Activated naive CD4-positive, alpha-beta T cell treated with anti-CD3 and anti-CD28 coated beads, Interleukin-2, amount 50 U/mL, for 16 hours (primary cell): ENCODE data around the gene RHBDF2.
"Not testable (repeated sequence)": the region's sequence is repeated elsewhere in the genome, so short reads cannot be mapped to it uniquely, and the experiment has no call there.

Source experiments
- DNase-seq: peaks from one replicate; pipeline ENCODE4 v3.0.0-alpha.2; 2020

Gene RHBDF2

GRCh38 chr17:76523084-76524037, 22.1 kb upstream of the RHBDF2 start:
- peak; percentile 79 for DNase-seq

GRCh38 chr17:76521683-76522082, 20.5 kb upstream of the RHBDF2 start:
- DNase-seq = not testable (repeated sequence)

GRCh38 chr17:76521262-76521661, 20.0 kb upstream of the RHBDF2 start:
- no peak for DNase-seq

- no peak for DNase-seq
These were observed 18.1 kb upstream of the RHBDF2 start for GRCh38 chr17:76519048-76519966.

GRCh38 chr17:76517638-76518038, 16.4 kb upstream of the RHBDF2 start:
- DNase-seq = no peak

GRCh38 chr17:76515274-76515949, 14.2 kb upstream of the RHBDF2 start:
- DNase-seq = peak; percentile 70

- DNase-seq = not testable (repeated sequence)
These were observed 13.1 kb upstream of the RHBDF2 start for GRCh38 chr17:76514355-76514754.

- DNase-seq = no peak
These were observed 12.1 kb upstream of the RHBDF2 start for GRCh38 chr17:76513306-76513692.

- no peak for DNase-seq
These were observed 11.4 kb upstream of the RHBDF2 start for GRCh38 chr17:76512366-76513305.

GRCh38 chr17:76511668-76512365, 10.6 kb upstream of the RHBDF2 start:
- DNase-seq = no peak

GRCh38 chr17:76510831-76511244, 9.6 kb upstream of the RHBDF2 start:
- DNase-seq = no peak

- DNase-seq = not testable (repeated sequence)
These were observed 7.3 kb upstream of the RHBDF2 start for GRCh38 chr17:76508472-76509063.

GRCh38 chr17:76506408-76507345, 5.5 kb upstream of the RHBDF2 start:
- DNase-seq = peak; percentile 85

GRCh38 chr17:76504117-76504516, 2.9 kb upstream of the RHBDF2 start:
- no peak for DNase-seq

- DNase-seq = no peak
These were observed 1.4 kb upstream of the RHBDF2 start for GRCh38 chr17:76502341-76503211.

GRCh38 chr17:76501827-76502307, 644 bp upstream of the RHBDF2 start:
- no peak for DNase-seq

GRCh38 chr17:76500747-76501017, 541 bp downstream of the RHBDF2 start:
- no peak for DNase-seq

- no peak for DNase-seq
These were observed 1.0 kb downstream of the RHBDF2 start for GRCh38 chr17:76500074-76500746.
